GM21786 (cell line): ENCODE data around the gene MXRA5.
"Not testable (repeated sequence)": the region's sequence is repeated elsewhere in the genome, so short reads cannot be mapped to it uniquely, and the experiment has no call there.

Source experiments
- ATAC-seq: cut with Tn5 transposase; IDR thresholded peaks from one replicate; pipeline ENCODE4 v1.9.1; 2021; ENCODE audit not compliant: unreplicated experiment

MXRA5 gene, protein sequence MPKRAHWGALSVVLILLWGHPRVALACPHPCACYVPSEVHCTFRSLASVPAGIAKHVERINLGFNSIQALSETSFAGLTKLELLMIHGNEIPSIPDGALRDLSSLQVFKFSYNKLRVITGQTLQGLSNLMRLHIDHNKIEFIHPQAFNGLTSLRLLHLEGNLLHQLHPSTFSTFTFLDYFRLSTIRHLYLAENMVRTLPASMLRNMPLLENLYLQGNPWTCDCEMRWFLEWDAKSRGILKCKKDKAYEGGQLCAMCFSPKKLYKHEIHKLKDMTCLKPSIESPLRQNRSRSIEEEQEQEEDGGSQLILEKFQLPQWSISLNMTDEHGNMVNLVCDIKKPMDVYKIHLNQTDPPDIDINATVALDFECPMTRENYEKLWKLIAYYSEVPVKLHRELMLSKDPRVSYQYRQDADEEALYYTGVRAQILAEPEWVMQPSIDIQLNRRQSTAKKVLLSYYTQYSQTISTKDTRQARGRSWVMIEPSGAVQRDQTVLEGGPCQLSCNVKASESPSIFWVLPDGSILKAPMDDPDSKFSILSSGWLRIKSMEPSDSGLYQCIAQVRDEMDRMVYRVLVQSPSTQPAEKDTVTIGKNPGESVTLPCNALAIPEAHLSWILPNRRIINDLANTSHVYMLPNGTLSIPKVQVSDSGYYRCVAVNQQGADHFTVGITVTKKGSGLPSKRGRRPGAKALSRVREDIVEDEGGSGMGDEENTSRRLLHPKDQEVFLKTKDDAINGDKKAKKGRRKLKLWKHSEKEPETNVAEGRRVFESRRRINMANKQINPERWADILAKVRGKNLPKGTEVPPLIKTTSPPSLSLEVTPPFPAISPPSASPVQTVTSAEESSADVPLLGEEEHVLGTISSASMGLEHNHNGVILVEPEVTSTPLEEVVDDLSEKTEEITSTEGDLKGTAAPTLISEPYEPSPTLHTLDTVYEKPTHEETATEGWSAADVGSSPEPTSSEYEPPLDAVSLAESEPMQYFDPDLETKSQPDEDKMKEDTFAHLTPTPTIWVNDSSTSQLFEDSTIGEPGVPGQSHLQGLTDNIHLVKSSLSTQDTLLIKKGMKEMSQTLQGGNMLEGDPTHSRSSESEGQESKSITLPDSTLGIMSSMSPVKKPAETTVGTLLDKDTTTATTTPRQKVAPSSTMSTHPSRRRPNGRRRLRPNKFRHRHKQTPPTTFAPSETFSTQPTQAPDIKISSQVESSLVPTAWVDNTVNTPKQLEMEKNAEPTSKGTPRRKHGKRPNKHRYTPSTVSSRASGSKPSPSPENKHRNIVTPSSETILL (N-terminal part only)

DNA sequence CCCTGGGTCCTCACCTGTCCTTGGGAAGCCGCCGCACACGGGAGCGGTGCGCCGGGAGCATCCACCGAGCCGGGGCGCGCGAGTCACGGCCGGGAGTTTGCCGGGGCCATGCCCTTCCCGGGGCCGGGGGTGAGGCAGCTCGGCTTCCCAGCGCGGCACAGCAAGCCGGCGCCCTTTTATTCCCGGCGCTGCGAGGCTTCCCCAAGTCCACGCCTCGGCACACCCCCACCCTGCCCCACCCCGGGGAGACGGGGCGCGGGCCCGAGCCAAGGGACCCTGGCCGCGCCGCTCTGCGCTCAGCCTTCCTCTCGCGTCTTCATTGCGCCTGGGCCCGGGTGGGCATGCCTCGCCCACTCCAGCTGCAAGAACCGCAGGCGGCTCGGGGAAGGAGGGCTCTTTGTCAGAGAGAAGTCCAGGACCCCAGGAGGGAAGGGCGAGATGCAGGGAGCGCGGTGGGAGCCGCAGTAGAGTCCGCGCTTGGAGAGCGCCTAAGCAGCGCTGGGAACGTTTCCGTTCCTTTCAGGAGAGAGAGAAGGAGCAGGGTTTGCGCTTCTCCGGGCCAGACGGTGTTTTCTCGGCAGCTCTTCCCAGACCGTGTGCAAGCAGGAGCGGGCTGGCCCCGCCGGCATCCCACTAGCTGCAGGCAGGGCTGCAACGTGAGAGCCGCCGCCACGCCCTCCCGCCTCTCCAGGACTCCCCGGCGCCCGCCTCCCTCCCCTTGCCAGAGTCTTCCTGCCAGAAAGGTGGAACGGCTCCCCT is at the start of gene MXRA5:
MXRA5 (minus strand) TSS at position 152 of the 759 bp plus-strand sequence. CDS start 2,819 bp downstream, outside the sequence.
- no peak for ATAC-seq

DNA sequence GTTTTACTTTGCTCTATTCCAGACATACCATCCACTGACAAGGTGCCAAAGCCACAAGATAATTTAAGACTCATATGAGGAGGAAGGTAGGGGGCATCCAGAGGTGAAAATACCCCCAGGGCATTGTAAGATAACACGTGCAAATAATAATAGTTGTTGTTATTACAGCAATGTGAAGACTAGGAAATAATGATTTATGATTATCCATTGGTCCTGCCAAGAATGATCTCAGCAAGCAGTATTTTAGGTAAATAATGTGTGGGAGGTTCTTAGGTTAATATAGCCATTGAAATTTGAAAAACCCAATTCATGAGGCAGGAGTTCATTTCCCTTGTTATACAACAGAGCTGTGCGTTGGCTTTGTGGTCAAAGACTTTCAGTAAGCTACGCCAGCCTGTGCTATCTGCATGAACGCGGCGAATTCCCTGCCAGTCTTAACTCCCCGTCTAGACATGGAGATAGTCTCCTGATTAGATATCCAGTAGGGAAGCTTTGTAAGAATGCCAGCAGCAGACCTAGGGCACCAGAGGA is 47.2 kb upstream of the MXRA5 start:
- ATAC-seq: no peak

DNA sequence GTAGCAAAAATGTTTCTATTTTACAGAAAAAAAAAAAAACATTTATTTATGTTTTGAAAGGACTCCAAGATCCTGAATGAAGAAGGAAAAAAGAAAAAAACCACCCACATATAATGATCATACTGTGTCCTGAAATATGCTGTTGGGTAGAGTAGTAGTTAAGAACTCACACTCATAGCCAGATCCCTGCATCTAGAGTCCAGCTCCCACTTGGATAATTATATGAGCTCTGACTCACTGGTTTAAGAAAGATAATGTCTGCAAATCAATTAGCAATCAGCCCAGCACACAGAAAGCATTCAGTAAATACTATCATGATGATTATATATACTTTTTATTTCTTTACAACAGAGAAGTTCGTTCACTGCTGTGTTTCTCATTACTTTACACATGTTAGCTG is 46.7 kb upstream of the MXRA5 start:
- ATAC-seq: no peak

DNA sequence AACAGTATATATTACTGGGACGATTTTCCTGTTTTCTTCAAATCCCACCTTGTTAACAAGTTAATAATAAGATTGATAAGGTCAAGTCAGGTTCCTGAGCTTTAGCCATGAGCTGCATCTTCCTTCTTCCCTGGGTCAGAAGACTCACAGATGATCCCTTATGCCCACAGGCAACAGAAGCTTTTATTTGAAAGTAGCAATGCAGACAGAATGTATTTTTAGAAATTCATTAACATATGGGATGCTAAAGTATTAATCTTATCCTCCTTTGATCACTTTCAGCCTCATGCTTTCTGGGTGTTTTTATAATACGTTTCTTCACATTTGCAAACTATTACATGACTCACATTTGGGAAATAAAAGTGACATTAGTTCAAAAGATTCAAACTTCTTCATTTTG is 42.0 kb upstream of the MXRA5 start:
- no peak for ATAC-seq

DNA sequence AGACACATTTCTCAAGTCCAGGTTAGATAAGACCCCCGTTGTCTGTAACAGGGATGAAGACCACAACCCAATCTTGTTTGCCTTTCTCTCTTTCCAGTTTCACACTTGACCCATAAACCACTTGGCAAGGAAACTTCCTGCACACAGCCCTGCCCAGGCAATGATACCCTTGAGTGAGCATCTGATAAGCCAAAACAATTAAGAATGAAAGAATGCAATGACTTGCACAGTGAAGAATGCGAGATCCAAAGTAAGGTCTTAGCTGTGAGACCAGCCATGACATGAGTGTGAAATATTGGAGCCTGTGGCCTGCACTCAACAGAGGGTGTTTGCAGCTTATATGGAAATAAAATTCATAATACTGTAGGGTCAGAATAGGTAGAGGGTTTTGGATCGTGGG is 37.9 kb upstream of the MXRA5 start:
- no peak for ATAC-seq

DNA sequence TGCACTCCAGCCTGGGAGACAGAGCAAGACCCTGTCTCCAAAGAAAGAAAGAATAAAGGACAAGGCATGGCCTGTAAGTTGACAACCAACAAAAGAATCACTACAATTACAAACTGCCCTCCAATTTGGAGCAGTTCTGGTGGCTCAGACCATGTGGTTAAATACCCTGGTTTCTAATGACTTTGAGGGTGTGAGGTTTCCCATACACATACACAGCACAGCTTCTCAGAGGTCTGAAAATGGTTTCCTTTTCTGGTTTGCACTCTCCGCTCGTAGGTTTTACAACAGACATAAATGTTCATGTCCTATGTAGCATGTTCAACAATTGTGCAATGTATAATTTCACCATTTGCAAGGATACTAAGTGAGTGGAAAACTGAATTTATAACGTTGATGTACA is 34.2 kb upstream of the MXRA5 start:
- no peak for ATAC-seq

DNA sequence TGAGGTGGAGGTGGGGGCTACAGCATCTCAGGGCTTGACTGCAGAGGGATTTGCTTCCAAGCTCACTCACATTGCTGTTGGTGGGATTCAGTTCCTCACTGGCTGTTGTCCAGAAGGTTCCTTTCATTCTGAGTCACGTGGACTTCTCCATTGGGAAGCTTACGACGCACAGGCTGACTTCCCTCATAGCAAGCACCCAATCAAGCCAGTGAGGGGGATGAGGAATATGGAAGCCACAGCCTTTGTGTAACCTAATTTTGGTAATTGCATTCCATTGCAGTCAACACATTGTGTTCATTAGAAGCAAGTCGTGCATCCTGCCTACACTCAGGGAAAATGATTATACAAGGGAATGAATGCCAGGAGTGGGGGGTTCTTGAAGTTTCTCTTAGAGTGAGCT is 32.7 kb upstream of the MXRA5 start:
- ATAC-seq: no peak

DNA sequence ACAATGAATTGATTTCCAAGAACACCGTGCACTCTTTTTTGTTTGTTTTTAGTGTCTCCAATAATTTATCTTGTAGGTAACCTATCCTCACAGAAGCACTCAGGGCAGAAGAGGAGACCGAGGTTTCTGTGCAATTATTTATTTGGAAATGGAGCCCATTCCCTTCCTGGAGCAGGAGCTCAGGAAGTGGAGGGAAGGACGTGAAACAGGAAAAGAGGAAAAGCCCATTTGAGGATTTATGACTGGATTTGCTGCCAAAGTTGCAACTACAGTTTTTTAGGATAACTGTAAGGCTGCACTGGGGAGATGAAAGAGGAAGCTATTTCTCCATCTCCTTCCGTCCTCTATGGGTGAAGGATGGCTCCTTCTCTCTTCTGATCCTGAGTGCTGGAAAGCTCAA is 31.7 kb upstream of the MXRA5 start:
- ATAC-seq: no peak

DNA sequence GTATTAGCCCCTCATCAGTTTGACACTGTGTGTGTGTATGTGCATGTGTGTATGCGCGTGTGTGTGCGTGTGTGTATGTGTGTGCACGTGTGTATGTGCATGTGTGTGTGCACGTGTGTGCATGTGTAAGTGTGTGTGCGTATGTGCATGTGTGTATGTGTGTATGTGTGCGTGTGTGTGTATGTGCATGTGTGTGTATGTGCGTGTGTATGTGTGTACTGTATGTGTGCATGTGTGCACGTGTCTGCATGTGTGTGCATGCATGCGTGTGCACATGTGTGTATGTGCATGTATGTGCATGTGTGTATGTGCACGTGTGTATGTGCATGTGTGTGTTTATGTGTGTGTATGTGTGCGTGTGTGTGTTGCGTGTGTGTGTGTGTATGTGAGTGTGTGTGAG is 31.1 kb upstream of the MXRA5 start:
- ATAC-seq: no peak

DNA sequence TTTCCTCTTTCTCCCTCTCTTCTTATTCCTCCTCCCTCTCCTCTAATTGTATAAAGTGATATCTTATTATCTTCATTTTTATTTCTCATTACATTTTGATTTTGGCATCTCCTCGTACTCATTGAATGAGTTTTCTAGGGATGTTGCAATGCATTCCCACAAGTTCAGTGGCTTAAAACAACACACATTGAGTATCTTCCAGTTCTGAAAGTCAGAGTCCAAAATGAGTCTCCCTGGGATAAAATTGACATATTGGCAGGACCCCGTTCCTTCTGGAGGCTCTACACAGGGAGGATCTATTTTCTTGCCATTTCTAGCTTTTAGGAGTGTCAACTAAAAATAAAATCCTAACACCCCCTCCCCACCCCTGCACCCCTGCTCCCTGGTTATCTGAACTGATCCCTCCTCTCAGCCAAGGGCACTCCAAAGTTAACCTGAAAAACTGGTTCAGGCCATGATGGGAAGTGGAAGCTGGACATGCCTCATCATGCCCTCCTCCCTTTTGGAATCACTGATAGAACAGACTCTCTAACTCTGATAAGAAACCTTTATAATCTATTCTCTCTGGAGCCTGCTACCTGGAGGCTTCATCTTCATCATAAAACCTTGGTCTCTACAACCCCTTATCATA is 29.5 kb upstream of the MXRA5 start:
- not testable (repeated sequence) for ATAC-seq

DNA sequence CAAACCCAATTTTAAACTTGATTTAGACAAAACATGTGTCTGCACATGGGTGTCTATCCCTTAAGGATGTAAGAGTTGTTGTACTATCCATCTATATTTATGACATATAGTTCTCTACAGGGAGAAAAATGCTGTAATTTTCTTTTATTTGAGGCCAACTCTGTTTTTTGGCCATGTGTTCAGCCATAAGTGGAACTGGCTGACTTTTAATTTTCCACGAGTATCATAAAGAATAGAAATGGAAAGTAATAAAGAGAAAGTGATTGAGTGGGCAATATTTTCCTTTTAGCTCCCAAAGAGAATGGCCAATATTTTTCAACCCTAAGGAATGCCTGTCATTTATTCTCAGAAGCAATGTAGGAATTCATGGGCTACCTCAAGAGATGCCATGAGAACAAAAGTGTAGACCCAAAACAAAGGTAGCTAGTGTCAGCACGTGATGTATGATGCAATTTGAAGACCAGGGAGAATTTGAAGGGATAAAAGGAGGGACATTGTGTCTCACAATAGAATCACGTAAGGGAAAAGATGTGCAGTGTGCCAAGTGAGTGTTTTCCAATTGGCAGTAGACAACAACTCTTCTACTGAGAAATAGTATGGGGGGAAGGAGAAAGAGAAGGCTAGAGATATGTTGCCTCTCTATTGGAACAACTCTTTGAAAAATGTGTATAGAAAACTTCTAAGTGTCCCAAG is 27.8 kb upstream of the MXRA5 start:
- ATAC-seq: no peak

DNA sequence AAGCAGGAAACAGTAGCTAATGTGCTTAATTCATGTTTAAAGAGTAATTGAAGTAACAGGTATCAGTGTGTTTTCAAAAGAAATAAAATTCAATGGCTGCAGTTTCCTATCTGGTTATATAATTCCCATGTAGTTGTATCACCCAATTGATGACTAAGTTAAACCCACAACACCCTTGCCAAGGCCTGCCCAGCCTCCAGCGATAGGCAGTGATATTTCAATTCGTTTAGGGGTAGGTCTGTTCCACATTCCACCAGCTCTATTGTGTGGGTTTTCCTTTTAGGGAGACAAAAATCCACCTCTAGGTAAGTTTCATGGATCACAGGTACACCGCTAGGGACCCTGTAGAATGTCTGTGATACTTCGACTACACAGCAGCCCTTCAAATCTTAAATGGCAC is 24.7 kb upstream of the MXRA5 start:
- no peak for ATAC-seq

DNA sequence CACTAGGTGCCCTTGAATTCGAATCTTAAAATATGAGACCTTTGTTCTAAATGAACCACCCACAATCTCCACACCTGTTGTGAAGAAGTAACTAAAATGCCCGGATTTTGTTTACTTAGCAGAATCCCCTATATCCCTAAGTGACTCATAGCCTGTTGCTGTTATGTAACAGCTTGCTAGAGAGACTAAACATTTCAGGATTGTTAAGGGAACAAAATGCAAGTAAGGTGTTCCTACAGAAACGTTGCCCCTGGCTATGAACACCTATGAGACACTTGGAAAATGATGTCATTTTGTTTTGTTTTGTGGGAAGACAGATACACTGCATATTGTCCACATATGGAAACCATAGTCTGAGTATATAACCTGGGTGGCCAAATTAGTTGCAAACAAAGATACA is 24.2 kb upstream of the MXRA5 start:
- no peak for ATAC-seq

DNA sequence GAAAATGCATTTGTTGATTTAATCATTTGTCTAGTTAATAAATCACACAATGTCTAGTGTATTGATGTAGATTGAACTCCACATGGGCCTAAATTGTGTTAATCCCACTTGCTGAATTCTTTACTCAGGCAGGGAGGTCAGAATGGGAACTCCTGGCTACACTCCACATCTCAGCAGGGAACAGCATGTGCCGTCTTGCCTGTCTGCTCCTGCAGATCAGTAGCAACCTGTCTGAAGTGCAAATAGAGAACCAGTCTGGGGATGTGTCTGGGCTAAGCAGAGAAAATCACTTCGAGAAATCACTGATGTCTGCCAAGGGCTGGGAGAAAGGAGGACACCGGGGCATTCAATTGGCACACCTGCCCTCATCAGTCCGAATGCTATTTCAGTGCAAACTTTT is 16.5 kb upstream of the MXRA5 start:
- no peak for ATAC-seq

DNA sequence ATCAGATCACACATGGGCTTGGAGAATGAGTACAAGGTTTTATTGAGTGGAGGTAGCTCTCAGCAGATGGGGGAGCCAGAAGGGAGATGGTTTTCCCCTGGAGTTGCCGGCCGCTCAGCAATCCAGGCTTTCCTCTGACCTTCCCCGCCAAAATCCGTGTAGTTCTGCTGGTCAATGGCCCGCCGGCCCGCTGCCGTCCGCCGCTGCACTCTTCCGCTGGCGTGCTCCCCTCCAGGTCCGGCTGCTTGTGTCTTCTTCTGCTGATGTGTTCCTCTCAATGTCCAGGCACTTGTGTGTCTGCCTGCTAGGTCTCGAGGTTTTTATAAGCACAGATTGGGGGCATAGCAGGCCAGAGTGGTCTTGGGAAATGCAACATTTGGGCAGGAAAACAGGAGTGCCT is 14.4 kb upstream of the MXRA5 start:
- ATAC-seq: no peak

DNA sequence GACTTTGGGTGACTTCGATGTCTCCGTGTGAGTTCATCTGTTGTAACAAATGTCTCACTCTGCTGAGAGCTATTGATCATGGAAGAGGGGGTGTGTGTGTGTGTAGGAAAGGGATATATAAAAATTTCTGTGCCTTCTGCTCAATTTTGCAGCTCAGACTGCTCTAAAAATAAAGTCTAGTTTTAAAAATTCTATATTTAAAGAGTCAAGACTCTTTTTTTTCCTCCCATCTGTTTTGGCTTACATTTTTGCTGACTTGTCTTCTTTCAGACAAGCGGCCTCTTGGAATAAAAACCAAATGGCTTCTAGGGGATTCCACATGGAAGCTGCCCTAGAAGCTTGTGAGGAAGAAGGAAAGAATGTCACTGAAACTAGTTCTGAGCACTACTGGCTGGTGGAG is 6.3 kb upstream of the MXRA5 start:
- not testable (repeated sequence) for ATAC-seq

DNA sequence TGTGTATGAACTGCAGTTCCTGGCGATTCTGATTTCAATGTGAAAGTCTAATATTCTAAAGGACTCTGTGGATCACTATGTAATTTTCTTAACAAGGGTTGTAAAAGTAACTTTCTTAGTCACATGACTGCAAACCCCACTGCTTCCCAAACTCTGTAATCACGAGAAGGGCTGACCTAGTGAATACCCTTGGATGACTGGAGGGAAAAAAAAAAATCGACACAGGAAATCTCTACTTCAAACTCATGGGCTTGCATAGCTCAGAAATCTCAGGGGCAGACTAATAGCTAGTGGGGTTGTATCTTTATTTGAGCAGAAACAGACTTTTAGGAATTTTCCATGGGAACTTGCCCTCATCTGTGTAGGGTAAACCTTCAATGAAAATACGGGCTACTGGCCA is 4.8 kb upstream of the MXRA5 start:
- no peak for ATAC-seq

DNA sequence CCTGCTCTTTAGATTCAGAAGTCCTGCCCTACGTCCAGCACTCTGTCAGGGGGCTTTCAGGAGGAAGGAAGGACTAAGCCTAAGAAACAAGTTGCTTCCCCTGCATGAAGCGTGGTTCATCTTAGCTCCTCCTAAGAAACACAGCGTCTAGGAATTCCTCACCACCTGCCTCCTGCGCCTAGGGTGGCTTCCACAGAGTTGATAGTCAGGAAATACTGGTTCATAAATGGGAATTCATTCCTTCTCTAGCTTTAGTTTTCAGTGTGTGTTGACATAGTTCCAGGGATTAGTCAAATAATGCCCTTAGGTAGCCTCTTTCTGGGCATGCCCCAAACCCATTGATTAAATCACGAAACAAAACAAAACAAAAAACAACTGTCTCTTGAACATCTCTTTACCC is 1.7 kb upstream of the MXRA5 start:
- ATAC-seq: no peak
